MCF 10A (cell line): ENCODE data around the gene CSNK2A2. TPM values are rescaled to one million over a fixed set of nuclear protein-coding genes. Genes with fewer than 3 reads are reported as not detected.
A peak's percentile ranks its signal among the peaks of the same experiment; 100 is the strongest.

Experiments used
- BruUV-seq: library from RNA; stranded (reverse); fragments of 400-500 nt; replicated peaks from 2 replicates; lab custom pipeline; 2021; lab: Mats Ljungman, UMichigan
- CTCF ChIA-PET: fragments of 300-600 bp; sonication (Branson Sonifier 250); formaldehyde crosslinking; extraction: SDS; loops from one replicate; lab custom pipeline; 2021; ENCODE audit warnings: antibody characterized with exemption, inconsistent platforms; lab: Yijun Ruan, JAX
- POLR2A ChIA-PET: fragments of 300-600, 350-650 bp; sonication (Branson Sonifier 250); formaldehyde crosslinking; extraction: SDS; loops from one replicate; lab custom pipeline; 2020; ENCODE audit warnings: antibody characterized with exemption, inconsistent platforms; lab: Yijun Ruan, JAX
- DNase-seq: peaks from one replicate; pipeline ENCODE4 v3.0.0-alpha.2; 2018; ENCODE audit not compliant: unreplicated experiment
- H3K27ac Mint-ChIP-seq: one replicate; pipeline ENCODE4 v1.8.0; 2022; ENCODE audit warnings: mild to moderate bottlenecking, low read depth, mixed read lengths; ENCODE audit not compliant: unreplicated experiment
- H3K27me3 Mint-ChIP-seq: one replicate; pipeline ENCODE4 v1.8.0; 2022; ENCODE audit warnings: mixed read lengths; ENCODE audit not compliant: insufficient read depth, unreplicated experiment
- H3K36me3 Mint-ChIP-seq: one replicate; pipeline ENCODE4 v1.8.0; 2022; ENCODE audit warnings: mild to moderate bottlenecking, moderate library complexity, mixed read lengths; ENCODE audit not compliant: insufficient read depth, unreplicated experiment
- H3K4me1 Mint-ChIP-seq: one replicate; pipeline ENCODE4 v1.8.0; 2022; ENCODE audit warnings: mixed read lengths; ENCODE audit not compliant: insufficient read depth, unreplicated experiment
- H3K4me3 Mint-ChIP-seq: one replicate; pipeline ENCODE4 v1.8.0; 2022; ENCODE audit warnings: mild to moderate bottlenecking, moderate library complexity, mixed read lengths; ENCODE audit not compliant: unreplicated experiment
- H3K9me3 Mint-ChIP-seq: one replicate; pipeline ENCODE4 v1.8.0; 2022; ENCODE audit warnings: mixed read lengths; ENCODE audit not compliant: unreplicated experiment
- intact Hi-C: fragments of 100-400 bp; cut with micrococcal nuclease; formaldehyde crosslinking; loops from 2 replicates; pipeline ENCODE4 v1.14.1; 2022
- total RNA-seq: library from RNA; stranded (reverse); gene quantifications from 2 replicates; pipeline ENCODE4 v1.2.3, GENCODE V29; 2022
- TF ChIP-seq, protein P1 (sequence below): fragments of 200-600 bp; IDR thresholded peaks from one replicate; pipeline ENCODE4 v1.8.0; 2022; ENCODE audit warnings: antibody characterized with exemption, mild to moderate bottlenecking; ENCODE audit not compliant: unreplicated experiment

Gene CSNK2A2
- total RNA-seq, 1 experiment from 2014 or later = 97.2 TPM

DNA sequence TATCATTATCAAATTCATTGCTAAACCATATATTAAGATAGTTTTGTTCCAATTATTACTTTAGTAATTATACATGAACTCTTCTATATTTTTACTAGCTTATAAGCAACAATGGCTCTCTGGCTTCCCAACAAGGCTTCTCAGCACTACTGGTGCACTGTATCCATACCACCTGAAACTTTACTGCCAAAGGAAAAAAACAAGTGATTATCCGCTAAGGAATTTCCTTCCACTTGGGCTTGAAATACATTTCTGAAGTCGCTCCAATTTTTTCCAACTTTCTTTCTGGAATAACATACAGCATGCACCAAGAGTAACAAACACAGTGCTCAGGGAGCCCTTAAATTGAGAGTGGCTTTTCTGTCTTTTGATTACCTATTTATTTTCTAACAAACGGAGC is 2.1 kb downstream of the CSNK2A2 start:
- peak overlapping the region; percentile 86 for H3K4me3 Mint-ChIP-seq
- H3K27me3 Mint-ChIP-seq = no peaks in the 10 kb centered on the region
- H3K36me3 Mint-ChIP-seq = peaks cover 53% of the 10 kb centered on the region
- ChIA-PET CTCF (interaction anchor here (1.0 to 1.9 kb wide), 5 partner anchors 10 to 176 kb away, joined by 3 to 7 read pairs (median 4); no protein-coding TSS in a partner anchor), POLR2A (interaction anchor here (1.3 to 1.6 kb wide), 2 partner anchors 9 to 11 kb away, joined by 3 to 4 read pairs; no protein-coding TSS in a partner anchor)
- DNase-seq = no peak
- TF ChIP-seq, protein P1, sequence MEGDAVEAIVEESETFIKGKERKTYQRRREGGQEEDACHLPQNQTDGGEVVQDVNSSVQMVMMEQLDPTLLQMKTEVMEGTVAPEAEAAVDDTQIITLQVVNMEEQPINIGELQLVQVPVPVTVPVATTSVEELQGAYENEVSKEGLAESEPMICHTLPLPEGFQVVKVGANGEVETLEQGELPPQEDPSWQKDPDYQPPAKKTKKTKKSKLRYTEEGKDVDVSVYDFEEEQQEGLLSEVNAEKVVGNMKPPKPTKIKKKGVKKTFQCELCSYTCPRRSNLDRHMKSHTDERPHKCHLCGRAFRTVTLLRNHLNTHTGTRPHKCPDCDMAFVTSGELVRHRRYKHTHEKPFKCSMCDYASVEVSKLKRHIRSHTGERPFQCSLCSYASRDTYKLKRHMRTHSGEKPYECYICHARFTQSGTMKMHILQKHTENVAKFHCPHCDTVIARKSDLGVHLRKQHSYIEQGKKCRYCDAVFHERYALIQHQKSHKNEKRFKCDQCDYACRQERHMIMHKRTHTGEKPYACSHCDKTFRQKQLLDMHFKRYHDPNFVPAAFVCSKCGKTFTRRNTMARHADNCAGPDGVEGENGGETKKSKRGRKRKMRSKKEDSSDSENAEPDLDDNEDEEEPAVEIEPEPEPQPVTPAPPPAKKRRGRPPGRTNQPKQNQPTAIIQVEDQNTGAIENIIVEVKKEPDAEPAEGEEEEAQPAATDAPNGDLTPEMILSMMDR = no peak
- intact Hi-C loops = loop anchor here (1.0 kb wide), 1 partner anchor 111 kb away; no protein-coding TSS in a partner anchor
- no peak overlapping the region for H3K27ac Mint-ChIP-seq
- peaks cover 19% of the 10 kb centered on the region for H3K4me1 Mint-ChIP-seq
- no TSS peak for BruUV-seq
- no peaks in the 10 kb centered on the region for H3K9me3 Mint-ChIP-seq

DNA sequence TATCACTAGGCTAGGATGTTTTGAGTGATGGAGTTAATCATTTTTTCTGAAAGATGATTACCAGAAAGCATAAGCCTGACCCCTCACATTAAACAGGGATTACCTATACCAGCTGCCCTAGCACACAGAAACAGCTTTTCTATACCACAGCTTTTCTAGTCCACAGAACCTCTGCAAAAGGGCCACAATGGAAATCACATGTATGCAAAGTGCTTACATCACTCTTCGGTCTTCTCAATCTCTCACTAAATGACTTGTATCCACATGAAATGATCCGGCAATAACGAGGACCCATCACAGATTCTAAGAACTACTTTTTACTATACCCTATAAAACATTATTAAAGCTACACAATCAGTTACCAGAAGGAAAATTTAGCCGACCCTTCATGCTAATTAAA is 2.6 kb downstream of the CSNK2A2 start:
- BruUV-seq = no TSS peak
- peaks cover 57% of the 10 kb centered on the region for H3K36me3 Mint-ChIP-seq
- POLR2A ChIA-PET = interaction anchor here (1.0 to 1.6 kb wide), 2 partner anchors 8 to 11 kb away, joined by 3 read pairs; no protein-coding TSS in a partner anchor
- no peak overlapping the region for H3K4me3 Mint-ChIP-seq
- peaks cover 19% of the 10 kb centered on the region for H3K4me1 Mint-ChIP-seq
- H3K27me3 Mint-ChIP-seq = no peaks in the 10 kb centered on the region
- no peak for DNase-seq
- CTCF ChIA-PET = interaction anchor here (0.5 to 1.9 kb wide), 3 partner anchors 10 to 319 kb away, joined by 3 to 7 read pairs (median 4); no protein-coding TSS in a partner anchor
- H3K27ac Mint-ChIP-seq = no peak overlapping the region
- no peaks in the 10 kb centered on the region for H3K9me3 Mint-ChIP-seq
- TF ChIP-seq, protein P1 = no peak
- intact Hi-C loops = no loop called here

DNA sequence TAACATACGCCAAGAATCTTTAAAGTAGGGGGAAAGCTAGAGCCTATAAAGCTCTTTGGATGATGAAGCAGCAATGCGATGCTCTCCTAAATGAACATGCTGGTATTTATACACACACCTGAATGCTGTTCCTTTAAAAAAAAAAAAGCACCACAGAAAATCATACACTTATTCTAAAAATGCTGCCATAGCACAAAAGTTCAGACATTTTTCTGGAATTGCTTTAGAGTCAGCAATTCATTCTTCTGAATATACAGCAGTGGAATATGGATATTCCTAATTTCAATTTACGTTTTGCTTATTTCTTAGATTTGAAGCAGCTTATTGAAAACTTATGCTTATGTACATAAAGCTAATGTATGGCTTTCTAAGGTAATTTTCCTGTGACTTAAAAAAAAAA is 3.1 kb downstream of the CSNK2A2 start:
- BruUV-seq = no TSS peak
- Mint-ChIP-seq H3K4me3 (no peak overlapping the region), H3K27me3 (no peaks in the 10 kb centered on the region), H3K4me1 (peaks cover 19% of the 10 kb centered on the region), H3K27ac (no peak overlapping the region), H3K9me3 (no peaks in the 10 kb centered on the region), H3K36me3 (peaks cover 62% of the 10 kb centered on the region)
- POLR2A ChIA-PET = interaction anchor here (1.0 to 1.6 kb wide), 2 partner anchors 8 to 11 kb away, joined by 3 read pairs; no protein-coding TSS in a partner anchor
- TF ChIP-seq, protein P1 = no peak
- CTCF ChIA-PET = interaction anchor here (0.5 kb wide), 1 partner anchor 319 kb away, joined by 3 read pairs; no protein-coding TSS in a partner anchor
- intact Hi-C loops = no loop called here
- no peak for DNase-seq

DNA sequence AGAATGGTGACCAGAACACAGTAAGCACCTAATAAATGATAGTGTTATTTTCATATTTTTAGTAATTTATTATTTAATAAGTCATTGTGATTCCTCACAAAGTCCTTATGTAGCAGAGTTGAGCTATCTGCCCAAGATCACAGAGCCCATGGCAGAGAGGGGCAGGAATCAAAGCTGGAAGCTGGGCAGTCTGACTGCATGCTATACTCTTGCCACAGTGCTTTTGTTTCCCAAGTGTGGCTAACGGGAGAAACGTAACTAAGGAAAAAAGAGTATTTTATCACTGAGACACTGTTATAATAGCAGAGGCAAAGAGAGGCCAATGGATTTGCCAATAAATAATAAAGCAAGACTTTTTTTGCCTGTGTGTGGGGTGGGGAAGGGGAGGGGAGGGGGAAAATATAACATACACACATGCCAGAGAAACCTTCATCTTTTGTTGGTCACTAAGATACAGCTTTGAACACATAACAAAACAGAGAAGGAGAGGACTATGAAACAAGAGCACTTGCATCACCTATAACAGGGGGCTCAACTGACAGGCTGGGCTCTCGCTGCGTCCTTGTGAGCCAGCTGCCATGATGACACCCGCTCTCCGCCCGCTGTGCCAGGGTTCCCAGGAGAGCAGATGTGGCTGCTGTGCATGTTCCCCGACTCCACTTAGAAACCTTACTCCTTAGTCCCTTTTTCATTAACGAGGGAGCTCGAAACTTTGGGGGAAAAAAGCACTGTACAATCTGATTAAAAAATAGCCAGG is 10.1 kb downstream of the CSNK2A2 start:
- no TSS peak for BruUV-seq
- Mint-ChIP-seq H3K9me3 (no peaks in the 10 kb centered on the region), H3K27ac (no peak overlapping the region), H3K4me1 (no peaks in the 10 kb centered on the region), H3K4me3 (no peak overlapping the region), H3K36me3 (peaks cover 93% of the 10 kb centered on the region), H3K27me3 (no peaks in the 10 kb centered on the region)
- ChIA-PET POLR2A (interaction anchor here (1.0 to 1.7 kb wide), 3 partner anchors 8 to 14 kb away, joined by 3 to 4 read pairs (median 3); no protein-coding TSS in a partner anchor), CTCF (interaction anchor here (0.6 to 0.7 kb wide), 2 partner anchors 107 to 339 kb away, joined by 3 to 5 read pairs; no protein-coding TSS in a partner anchor)
- TF ChIP-seq, protein P1 = no peak
- intact Hi-C loops = no loop called here
- no peak for DNase-seq
